Stimulated activated CD4-positive, alpha-beta T cell treated with anti-CD3 and anti-CD28 coated beads, Interleukin-12 subunit alpha, Interleukin-12 subunit beta, amount 100 ng/mL, for 24 hours (primary cell): Measurements from ENCODE around the gene ATP2C2.

Source experiments
- DNase-seq, 2 experiments: peaks; one replicate each; pipeline ENCODE4 v3.0.0-alpha.2; 2020; ENCODE audit warnings: low read depth in 2 of 2

ATP2C2 gene

GRCh38 chr16:84366208-84366607, 2.1 kb upstream of the ATP2C2 start:
- DNase-seq, result no peak

DNA sequence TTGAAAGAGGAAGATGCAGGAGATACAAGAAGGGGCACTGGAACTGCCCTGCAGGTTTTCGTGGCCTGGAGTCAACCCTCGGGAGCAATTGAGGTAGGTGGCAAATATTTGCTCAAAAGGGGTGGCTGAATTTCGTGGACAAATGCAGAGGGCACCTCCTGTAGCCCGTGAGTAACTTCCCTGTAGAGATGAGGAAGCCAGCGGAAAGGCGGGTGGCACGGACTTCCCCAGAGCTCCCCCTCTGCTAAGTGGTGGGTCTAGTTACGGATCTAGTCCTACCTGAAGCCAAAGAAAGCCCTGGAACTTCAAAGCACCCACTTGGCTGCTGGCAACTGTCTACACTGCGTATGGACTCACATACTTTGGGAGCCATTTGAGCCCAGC, 1.0 kb upstream of the ATP2C2 start:
- no peak for DNase-seq

DNA sequence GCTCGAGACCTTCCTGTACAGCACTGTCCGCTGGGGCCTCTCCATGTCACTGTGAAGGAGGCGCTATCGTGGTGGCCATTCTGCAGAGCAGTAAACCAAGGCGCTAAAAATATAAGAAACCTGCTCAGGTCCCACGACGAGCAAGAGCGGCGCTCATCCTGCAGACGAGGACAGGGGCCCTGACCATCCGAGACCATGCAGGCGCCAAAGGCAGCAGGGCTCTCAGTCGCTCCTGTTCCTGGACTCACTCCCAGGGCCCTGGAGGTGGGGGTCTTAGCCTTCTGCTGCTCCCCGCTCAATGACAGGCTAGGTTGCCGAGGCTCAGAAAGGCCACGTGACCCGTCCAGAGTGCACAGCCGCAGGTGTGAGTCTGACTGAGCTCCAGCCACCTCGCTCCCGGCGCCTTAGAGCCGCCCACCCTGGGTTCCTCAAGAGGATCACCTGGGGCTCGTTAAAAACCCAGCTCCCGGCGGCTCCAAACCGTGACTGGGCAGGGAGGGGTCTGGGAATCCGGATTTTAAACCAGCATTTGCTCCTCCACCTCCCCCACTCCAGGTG, 509 bp upstream of the ATP2C2 start:
- DNase-seq, result no peak

GRCh38 chr16:84369105-84369504, 767 bp downstream of the ATP2C2 start:
- DNase-seq, result no peak

DNA sequence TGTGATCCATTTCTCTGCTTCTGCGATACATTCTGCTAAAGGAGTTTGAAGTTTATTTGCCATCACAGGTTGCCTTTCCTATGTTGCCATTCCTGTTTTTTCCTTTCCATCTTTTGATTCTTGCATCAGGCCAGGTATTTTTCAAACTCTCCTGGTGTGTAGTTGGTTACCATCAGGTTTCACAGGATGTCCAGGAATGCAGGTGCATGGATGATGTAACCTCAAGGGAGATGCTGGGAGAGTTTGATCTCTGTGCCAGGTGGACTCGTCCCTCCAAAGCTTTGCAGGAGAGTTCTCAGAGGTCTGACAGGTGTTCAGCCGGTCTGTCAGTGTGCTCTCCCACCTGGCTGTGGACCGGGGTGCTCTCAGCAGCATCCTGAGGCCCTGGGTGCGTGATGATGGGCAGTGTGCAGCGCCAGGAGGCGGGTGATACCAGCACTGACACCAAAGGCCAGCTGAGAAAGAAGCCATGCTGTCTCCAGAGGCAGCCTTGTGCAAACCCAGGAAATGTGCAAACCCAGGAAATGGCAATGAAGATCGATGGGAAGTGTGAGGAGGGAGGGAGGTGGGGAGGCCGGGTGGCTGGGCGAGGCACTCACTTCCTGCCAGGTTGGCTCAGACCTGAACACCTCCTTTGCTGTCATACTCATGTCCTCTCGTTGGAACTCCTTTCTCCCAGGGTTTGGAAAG, 1.7 kb downstream of the ATP2C2 start:
- DNase-seq, result no peak

DNA sequence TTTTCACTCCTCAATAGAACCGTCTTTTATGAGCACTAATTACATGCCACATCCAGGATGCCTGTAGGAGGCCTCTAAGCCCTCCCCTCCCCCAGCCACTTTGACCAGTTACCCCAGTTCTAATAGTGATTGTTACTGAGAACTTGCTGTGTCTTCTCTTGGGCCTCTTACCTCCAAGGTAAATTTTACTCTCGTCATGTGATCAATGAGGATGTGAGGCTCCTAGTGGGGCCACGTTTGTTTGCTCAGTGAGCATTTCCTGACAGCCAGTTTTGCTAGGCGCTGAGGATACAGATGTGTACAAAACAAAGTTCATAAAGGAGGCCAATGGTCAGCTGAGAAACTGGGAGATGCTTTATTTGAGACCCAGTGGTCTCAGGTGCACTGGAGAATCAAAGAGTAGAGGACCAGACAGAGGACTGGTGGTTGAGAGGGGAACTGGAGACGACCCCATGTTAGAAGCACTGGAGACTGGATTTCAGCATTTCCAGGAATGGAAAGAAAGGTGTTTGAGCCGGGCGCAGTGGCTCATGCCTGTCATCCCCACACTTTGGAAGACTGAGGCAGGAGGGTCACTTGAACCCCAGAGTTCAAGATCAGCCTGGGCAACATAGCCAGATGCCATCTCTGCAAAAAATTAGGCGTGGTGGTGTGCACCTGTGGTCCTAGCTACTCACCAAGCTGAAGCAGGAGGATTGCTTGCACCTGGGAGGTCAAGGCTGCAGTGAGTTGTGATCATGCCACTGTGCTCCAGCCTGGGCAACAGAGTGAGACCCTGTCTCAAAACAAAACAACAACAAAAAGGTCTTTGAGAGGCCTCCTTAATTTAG, 2.6 kb downstream of the ATP2C2 start:
- no peak for DNase-seq

DNA sequence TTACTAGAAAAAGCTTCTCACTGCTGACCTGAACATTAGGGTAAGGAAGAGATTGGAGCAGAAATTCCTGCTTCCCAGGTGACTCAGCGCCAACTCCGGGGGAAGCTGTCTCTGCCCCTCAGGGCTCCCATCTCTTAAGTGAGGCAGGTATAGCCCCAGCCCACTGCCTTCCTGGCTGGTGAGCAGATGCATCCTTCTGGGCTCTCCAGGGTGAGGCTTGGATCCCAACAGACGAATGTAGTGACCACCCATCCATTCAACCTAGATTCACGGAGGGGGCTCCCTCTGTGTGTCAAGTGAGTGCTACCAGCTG, 3.2 kb downstream of the ATP2C2 start:
- no peak for DNase-seq

DNA sequence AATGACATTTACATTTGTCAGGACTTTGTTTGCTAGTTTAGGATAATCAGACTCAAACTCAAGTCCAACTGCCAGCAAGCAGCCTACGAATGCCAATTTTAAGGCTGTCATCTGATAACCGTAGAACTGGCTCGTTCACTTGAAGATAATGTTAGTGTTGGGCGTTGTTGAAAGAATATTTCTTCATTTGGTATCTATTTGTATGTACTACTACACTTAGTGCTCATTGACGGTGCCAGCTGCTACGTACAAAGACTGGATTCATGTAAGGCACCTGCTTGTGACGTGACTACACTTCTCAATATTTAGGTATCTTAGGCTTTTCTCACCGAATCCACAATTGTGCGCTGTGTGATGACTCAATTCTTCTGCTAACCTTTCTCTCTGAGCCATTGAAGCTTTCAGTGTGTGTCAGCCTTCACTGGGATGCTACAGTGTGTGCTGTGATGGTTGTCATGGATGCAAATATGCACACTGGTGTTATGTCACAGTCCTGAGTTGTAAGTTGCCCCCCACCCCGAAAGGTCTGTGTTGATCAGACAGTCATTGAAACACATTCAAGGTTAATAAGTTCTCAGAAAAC, 5.7 kb downstream of the ATP2C2 start:
- no peak for DNase-seq

GRCh38 chr16:84378099-84378498, 9.8 kb downstream of the ATP2C2 start:
- DNase-seq, result no peak

GRCh38 chr16:84378567-84378966, 10.2 kb downstream of the ATP2C2 start:
- DNase-seq, result no peak

GRCh38 chr16:84379008-84379708, 10.8 kb downstream of the ATP2C2 start:
- no peak for DNase-seq

- DNase-seq, result no peak
These were observed 11.5 kb downstream of the ATP2C2 start for GRCh38 chr16:84379709-84380362.

DNA sequence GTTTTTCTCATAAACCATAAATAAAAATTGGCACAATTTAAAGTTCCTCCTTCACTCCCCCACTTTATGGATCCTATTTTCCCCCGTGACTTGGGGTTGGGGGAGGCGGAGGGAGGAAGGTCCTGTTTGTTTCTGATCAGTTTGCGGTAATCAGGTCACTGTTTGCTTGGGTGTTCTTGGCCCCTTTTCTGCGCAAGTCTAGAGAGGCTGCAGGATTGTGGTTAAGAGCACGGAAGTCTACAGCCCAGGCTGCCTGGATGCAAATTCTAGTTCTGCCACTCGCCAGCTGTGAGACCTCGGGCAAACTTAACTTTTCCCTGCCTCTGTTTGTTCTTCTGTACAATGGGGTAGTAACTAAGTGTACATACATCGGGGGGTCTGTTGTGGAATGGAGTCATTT, 12.1 kb downstream of the ATP2C2 start:
- no peak for DNase-seq

- DNase-seq, result no peak
These were observed 14.1 kb downstream of the ATP2C2 start for GRCh38 chr16:84382396-84382795.

- no peak for DNase-seq
These were observed 14.8 kb downstream of the ATP2C2 start for GRCh38 chr16:84383106-84383505.

- no peak for DNase-seq
These were observed 17.7 kb downstream of the ATP2C2 start for GRCh38 chr16:84386047-84386446.

GRCh38 chr16:84387021-84387420, 18.7 kb downstream of the ATP2C2 start:
- no peak for DNase-seq

DNA sequence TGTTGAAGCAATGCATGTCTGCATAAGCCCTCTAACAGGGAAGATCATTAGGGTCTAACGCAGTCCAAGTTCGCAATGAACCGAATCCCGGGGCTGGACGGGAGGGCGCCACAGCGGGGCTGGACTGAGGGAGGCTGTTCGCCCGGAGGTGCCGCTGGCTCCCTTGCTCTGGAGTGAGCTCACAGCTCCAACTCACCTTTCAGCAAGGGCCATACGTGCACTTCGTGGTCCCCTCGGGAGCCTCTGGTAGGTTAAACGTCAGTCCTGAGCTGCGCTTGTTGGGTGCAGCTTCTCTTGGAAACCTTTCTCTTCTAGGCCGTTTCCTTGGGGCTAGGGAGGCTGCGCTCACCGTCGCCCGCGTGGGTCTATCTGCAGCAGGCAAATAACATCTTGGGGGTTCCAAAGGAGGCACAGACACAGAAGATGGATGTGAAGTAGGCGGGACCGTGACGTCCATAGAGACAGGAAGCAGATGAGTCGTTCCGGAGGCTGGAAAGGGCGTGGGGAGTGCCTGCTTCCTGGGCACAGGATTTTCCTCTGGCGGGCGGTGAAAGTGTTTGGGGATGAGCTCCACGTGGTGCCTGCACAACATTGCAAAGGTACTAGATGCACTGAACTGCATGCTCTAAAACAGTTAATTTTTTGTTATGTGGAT, 21.9 kb downstream of the ATP2C2 start:
- no peak for DNase-seq

DNA sequence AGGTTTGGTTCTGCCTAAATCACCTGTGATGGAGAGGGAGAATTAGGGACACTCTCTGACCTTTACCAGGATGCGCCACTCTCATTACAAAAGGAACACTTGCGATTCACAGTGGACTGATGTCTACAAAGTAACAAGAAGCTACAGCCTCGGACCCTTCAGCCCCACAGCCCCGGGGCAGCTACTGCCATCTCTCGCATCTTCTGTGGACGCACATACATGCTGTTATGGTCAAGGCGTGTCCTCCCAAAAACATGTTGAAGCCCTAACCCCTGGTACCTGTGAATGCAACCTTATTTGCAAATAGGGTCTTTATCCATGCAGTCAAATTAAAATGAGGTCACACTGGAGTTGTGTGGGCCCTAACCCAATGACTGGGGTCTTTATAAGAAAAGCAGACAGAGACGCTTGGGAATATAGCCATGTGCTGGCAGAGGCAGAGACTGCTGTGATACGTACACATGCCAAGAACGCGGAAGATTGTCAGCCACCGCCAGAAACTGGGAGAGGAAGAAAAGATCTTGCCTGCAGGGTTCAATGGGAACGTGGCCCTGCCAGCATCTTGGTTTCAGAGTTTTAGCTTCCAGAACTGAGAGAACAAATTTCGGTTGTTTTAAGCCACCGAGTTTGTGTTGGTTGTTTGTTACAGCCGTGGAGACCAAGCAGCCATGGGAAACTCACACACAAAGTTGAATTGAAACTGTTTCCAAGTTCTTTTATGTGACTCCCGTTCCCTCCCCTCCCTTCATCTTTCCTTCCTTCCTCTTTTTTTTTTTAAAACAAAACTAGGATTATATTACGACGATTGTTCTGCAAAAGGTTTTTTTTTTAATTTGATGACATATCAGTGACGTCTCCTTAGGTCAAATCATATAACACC, 23.1 kb downstream of the ATP2C2 start:
- DNase-seq, result no peak

DNA sequence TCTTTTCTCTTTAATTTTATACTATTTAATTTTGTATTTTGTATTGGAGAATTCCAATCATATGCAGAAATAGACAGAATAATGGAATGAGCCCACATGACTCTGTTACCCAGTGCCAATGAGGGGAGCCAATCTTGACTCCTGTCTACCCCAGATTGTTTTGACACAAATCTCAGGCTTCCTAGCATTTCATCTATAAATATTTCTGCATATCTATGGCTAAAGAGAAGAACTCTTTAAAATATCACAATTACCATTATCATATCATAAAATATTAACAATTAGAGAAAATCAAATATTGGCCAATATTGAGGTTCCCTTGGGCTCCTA, 23.7 kb downstream of the ATP2C2 start:
- DNase-seq, result no peak
